ENCODE results near the gene SYT9.

SYT9 gene

DNA sequence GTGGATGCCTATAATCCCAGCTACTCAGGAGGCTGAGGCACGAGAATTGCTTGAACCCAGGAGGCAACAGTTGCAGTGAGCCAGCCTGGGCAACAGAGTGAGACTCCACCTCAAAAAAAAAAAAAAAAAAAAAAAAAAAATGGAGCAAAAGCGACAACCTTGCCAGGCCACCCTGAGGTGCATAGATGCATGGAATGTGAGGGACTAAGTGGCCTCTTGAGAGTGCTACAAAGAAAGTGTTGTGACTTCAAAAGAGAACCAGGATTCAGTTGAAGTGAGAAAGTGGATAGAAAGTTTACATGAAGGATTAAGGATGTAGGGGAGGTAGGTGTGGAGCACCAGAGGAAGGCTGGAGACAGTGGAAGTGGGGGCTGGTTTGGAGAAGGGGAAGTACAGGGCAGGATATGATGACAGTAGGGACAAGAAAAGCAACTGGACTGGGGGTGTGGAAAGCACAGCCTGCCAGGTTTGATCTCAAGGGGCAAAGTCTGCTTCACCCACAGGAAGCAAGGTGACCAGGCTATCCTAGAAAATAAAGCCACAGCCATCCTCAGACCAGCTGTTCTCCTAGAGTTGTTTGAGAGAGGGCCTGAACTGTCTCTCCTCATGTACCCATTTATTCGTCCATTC, 197.6 kb downstream of the SYT9 start:
- TF ChIP-seq, protein P1, sequence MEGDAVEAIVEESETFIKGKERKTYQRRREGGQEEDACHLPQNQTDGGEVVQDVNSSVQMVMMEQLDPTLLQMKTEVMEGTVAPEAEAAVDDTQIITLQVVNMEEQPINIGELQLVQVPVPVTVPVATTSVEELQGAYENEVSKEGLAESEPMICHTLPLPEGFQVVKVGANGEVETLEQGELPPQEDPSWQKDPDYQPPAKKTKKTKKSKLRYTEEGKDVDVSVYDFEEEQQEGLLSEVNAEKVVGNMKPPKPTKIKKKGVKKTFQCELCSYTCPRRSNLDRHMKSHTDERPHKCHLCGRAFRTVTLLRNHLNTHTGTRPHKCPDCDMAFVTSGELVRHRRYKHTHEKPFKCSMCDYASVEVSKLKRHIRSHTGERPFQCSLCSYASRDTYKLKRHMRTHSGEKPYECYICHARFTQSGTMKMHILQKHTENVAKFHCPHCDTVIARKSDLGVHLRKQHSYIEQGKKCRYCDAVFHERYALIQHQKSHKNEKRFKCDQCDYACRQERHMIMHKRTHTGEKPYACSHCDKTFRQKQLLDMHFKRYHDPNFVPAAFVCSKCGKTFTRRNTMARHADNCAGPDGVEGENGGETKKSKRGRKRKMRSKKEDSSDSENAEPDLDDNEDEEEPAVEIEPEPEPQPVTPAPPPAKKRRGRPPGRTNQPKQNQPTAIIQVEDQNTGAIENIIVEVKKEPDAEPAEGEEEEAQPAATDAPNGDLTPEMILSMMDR (conservative IDR thresholded peaks at IDR 0.05; ENCODE audit: control insufficient read depth, insufficient read depth, low read depth, low read length): no peak
- no peak for DNase-seq (ENCODE audit: low read depth)

DNA sequence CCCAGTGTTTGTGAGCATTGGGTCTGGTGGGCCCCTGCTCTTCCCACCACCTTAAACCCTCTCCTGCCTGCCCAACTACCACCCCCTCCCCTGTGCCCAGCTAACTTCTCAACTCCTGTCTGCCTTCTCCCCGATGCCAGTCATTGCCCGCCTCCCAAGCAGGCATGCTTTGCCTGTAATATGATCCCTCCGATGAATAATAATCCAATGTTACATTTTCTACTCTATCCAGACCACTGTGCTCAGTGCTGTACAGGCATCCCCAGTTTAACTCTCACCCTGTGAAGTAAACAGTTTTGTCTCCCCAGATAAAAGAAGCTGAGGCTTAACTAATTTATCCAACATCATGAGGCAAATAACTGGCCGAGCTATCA, 198.1 kb downstream of the SYT9 start:
- DNase-seq (ENCODE audit: low read depth): no peak
- TF ChIP-seq, protein P1 (conservative IDR thresholded peaks at IDR 0.05; ENCODE audit: control insufficient read depth, insufficient read depth, low read depth, low read length): no peak

More for the DNA sequence above, 197.6 kb downstream of the SYT9 start:
- no peak overlapping the region for H3K4me3 ChIP-seq (ENCODE audit: control insufficient read depth, low read depth, low read length)

DNA sequence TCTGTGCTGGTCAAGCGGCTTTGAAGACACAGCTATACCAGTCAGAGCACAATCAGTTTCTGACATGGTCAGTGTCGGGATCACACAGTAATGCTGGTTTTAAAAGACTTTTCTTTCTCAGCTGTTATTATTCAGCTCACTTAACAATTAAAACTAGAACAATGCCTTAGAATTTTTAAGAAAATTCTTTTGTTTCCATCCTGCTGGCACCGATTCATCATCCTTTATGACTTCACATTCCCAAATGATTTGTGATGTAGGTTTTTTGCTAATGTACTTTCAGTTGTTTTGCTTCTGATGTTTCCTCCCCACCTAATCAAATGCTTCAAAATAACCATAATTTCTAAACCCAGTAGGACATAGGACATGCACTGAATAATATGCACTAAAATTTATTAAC, 199.1 kb downstream of the SYT9 start:
- no peak overlapping the region for H3K4me3 ChIP-seq (ENCODE audit: control insufficient read depth, low read depth, low read length)
- TF ChIP-seq, protein P1 (conservative IDR thresholded peaks at IDR 0.05; ENCODE audit: control insufficient read depth, insufficient read depth, low read depth, low read length): no peak
- DNase-seq (ENCODE audit: low read depth): no peak

More for the DNA sequence above, 198.1 kb downstream of the SYT9 start:
- H3K4me3 ChIP-seq (ENCODE audit: control insufficient read depth, low read depth, low read length): no peak overlapping the region

DNA sequence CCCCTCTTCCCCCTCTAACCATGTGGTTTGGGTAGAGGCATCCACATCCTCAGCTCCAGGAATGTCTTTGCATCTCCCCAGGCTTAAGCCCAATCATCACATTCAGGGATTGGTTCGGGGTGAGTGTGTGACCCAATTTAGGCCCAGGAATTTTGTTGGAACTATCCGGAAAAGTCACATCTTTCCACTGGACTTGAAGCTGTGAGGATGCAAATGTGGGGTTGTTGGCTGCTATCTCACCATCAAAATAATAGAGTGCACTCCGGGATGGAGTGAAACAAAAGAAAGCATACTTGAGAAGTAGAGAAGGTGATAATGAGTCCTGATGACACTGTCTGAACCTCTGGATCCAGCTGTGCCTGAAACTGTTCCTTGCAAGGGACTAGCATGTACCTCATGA, 199.8 kb downstream of the SYT9 start:
- TF ChIP-seq, protein P1 (conservative IDR thresholded peaks at IDR 0.05; ENCODE audit: control insufficient read depth, insufficient read depth, low read depth, low read length): no peak
- DNase-seq (ENCODE audit: low read depth): no peak
- H3K4me3 ChIP-seq (ENCODE audit: control insufficient read depth, low read depth, low read length): no peak overlapping the region

DNA sequence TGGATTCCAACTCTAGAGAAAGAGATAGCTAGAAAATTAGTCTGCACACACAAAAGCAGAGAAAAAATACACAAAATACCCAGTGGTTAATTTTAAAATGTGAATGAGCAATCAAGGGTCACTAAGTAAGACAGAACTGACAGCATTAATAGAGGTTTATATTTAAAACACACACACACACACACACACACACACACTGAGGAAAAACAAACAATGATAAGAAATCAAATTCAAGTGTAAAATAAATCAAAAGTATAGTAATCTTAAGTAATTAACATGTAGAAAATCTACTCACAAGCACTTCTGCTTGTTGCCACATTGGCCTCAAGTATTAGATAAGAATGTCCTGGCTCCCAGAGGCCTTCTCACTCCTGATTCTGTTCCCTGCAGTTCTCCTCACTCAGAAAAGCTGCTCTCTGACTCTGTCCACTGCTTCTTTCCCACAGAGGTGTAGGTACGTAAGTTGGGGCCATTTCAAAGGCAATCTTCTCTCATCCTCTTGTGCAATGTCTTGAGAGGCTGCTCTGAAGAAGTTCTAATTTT, 200.3 kb downstream of the SYT9 start:
- TF ChIP-seq, protein P1 (conservative IDR thresholded peaks at IDR 0.05; ENCODE audit: control insufficient read depth, insufficient read depth, low read depth, low read length): no peak
- no peak for DNase-seq (ENCODE audit: low read depth)
- no peak overlapping the region for H3K4me3 ChIP-seq (ENCODE audit: control insufficient read depth, low read depth, low read length)

DNA sequence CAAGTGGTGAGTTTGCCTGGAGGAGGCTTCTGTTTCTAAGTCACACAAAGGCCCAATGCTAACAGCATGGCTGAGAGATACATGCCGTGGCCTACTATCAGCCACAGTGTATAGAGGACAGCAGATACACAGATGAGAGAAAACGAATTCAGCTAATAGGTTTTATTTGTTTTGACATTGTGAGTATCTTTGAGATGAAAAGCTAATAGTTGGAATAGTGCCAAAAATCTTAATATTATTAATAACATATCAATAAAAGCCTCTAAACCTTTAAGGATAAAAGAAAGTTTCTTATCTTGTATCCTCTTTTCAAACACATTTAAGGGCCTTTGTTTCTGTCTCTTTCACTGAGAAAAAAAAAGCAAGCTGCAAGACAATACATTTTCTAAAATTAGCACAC, 203.2 kb downstream of the SYT9 start:
- DNase-seq (ENCODE audit: low read depth): no peak
- TF ChIP-seq, protein P1 (conservative IDR thresholded peaks at IDR 0.05; ENCODE audit: control insufficient read depth, insufficient read depth, low read depth, low read length): no peak
- no peak overlapping the region for H3K4me3 ChIP-seq (ENCODE audit: control insufficient read depth, low read depth, low read length)

Data from fibroblast of mammary gland (primary cell).